PC-3 (cell line): Measurements from ENCODE around the gene LNX2. TPM values are rescaled to one million over a fixed set of nuclear protein-coding genes. Genes with fewer than 3 reads are reported as not detected.

ENCODE experiments used
- ATAC-seq: fragments of 200-7000 bp; cut with Tn5 transposase; 2 replicates; pipeline ENCODE4 v1.9.1; 2020; ENCODE audit warnings: mild to moderate bottlenecking, moderate library complexity
- BruUV-seq: library from RNA; stranded (reverse); fragments of 400-500 nt; replicated peaks from 2 replicates; lab custom pipeline; 2021; lab: Mats Ljungman, UMichigan
- CTCF ChIA-PET: fragments of 300-600 bp; sonication (Branson Sonifier 250); formaldehyde crosslinking; loops from one replicate; lab custom pipeline; 2022; ENCODE audit warnings: antibody characterized with exemption; lab: Charles Lee
- POLR2A ChIA-PET: fragments of 300-600 bp; sonication (Branson Sonifier 250); formaldehyde crosslinking; loops from one replicate; lab custom pipeline; 2022; ENCODE audit warnings: antibody characterized with exemption; ENCODE audit not compliant: unreplicated experiment; lab: Charles Lee
- DNase-seq: peaks from one replicate; pipeline ENCODE4 v3.0.0-alpha.2; 2015
- H2AFZ ChIP-seq: fragments of 300-600 bp; sonication (generic); 2 replicates; pipeline ENCODE4 v1.6.0; 2016; ENCODE audit warnings: antibody characterized with exemption, low read length
- H3F3A ChIP-seq: fragments of 300-600 bp; sonication (generic); one replicate; pipeline ENCODE4 v1.6.0; 2017; ENCODE audit warnings: antibody characterized with exemption, low read length, control low read depth, mild to moderate bottlenecking; ENCODE audit not compliant: unreplicated experiment
- H3K27ac ChIP-seq: fragments of 300-600 bp; sonication (generic); 2 replicates; pipeline ENCODE4 v1.5.1; 2016; ENCODE audit warnings: mild to moderate bottlenecking, low read length
- H3K27me3 ChIP-seq: fragments of 300-600 bp; sonication (generic); 2 replicates; pipeline ENCODE4 v1.6.1; 2016; ENCODE audit warnings: low read length, mixed read lengths
- H3K36me3 ChIP-seq: fragments of 300-600 bp; sonication (generic); 2 replicates; pipeline ENCODE4 v1.6.1; 2016; ENCODE audit warnings: low read depth, mixed run types, low read length, mixed read lengths
- H3K4me1 ChIP-seq: fragments of 300-600 bp; sonication (generic); 2 replicates; pipeline ENCODE4 v1.5.1; 2016; ENCODE audit warnings: low read length; ENCODE audit not compliant: insufficient read depth
- H3K4me2 ChIP-seq: fragments of 300-600 bp; sonication (generic); 2 replicates; pipeline ENCODE4 v1.6.0; 2016; ENCODE audit warnings: low read length
- H3K4me3 ChIP-seq: fragments of 300-600 bp; sonication (generic); 2 replicates; pipeline ENCODE4 v1.5.1; 2016; ENCODE audit warnings: mild to moderate bottlenecking, low read length, mixed read lengths
- H3K79me2 ChIP-seq: fragments of 300-600 bp; sonication (generic); 2 replicates; pipeline ENCODE4 v1.6.1; 2017; ENCODE audit warnings: low read length, mixed read lengths
- H3K9ac ChIP-seq: fragments of 300-600 bp; sonication (generic); 2 replicates; pipeline ENCODE4 v1.6.0; 2016; ENCODE audit warnings: mild to moderate bottlenecking, low read length
- H3K9me2 ChIP-seq: fragments of 300-600 bp; sonication (generic); replicated peaks from 2 replicates; pipeline ENCODE4 v1.6.1; 2016; ENCODE audit warnings: mixed run types, low read length, mixed read lengths
- H3K9me3 ChIP-seq: fragments of 300-600 bp; sonication (generic); 2 replicates; pipeline ENCODE4 v1.6.1; 2016; ENCODE audit warnings: low read length, mixed read lengths
- H4K20me1 ChIP-seq: fragments of 300-600 bp; sonication (generic); 2 replicates; pipeline ENCODE4 v1.6.1; 2016; ENCODE audit warnings: low read length, mixed read lengths
- CTCF ChIP-seq: fragments of 300-600 bp; sonication (generic); conservative IDR thresholded peaks from 2 replicates; pipeline ENCODE4 v1.5.1; 2017; ENCODE audit warnings: antibody characterized with exemption, low read depth, mild to moderate bottlenecking, low read length
- EZH2 ChIP-seq: fragments of 300-600 bp; sonication (generic); IDR thresholded peaks from one replicate; pipeline ENCODE4 v1.6.1; 2017; ENCODE audit warnings: antibody characterized with exemption, mild to moderate bottlenecking, low read length; ENCODE audit not compliant: unreplicated experiment
- EZH2phosphoT487 ChIP-seq: fragments of 300-600 bp; sonication (generic); IDR thresholded peaks from 2 replicates; pipeline ENCODE4 v1.6.1; 2018; ENCODE audit warnings: mild to moderate bottlenecking, antibody characterized with exemption, low read length, borderline replicate concordance
- intact Hi-C: fragments of 100-400 bp; cut with micrococcal nuclease; formaldehyde crosslinking; loops from 2 replicates; pipeline ENCODE4 v1.9.0; 2023
- total RNA-seq: library from RNA; depleted of rRNA; stranded (reverse); fragments of >200 nt; gene quantifications from 2 replicates; pipeline ENCODE4 v1.2.3, GENCODE V29; 2014

Gene LNX2
- total RNA-seq, 1 experiment from 2014 or later, result 6.0 TPM

DNA sequence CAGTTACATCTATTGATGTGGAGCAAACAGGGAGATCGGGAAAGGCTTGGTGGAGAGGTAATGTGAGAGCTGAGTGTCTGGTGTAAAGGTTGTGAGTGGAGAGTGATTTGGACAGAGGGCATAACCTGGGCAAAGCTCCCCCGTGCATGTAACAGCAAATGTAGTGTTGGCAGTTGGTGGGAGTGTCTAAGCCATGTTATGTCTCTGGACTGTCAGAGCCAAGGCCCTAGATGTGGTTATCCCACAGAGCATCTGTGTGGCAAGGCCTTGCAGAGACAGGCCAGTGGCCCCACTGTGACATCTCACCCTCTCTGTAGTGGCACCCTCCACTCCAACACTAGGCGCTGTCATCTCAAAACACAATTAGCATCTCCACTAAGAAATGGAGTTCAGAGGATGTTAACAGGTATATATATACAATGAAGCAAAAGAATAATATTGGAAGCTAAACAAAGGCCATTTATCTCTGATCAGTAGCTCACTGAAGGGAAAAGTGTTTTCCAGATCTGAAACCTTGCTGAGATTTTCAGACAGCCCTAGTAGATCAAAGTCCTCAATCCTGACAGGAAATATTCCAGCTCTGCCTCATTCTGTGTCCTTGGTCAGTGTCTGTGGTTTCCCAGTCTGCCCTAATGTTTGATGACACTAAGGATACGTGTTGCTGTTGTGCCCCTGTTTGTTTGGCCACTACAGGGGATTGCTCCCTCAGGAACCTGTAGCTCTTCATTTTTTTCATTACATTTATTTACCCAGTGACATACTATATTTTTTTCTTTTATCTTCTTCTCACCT, 21.6 kb upstream of the LNX2 start:
- no peak overlapping the region for H3K4me2 ChIP-seq
- no peak for ATAC-seq
- TF ChIP-seq EZH2phosphoT487 (no peak), CTCF (no peak), EZH2 (no peak)
- POLR2A ChIA-PET, result no interaction called here
- peaks cover 10% of the 10 kb centered on the region for H3K4me1 ChIP-seq
- intact Hi-C loops, result no loop called here
- H3K79me2 ChIP-seq, result 0 out of 2 replicates have a peak, but pooled peaks cover 20% of the 10 kb centered on the region
- no peak overlapping the region for H3K9ac ChIP-seq
- no peaks in the 10 kb centered on the region for H3K9me3 ChIP-seq
- no TSS peak for BruUV-seq
- H4K20me1 ChIP-seq, result no peaks in the 10 kb centered on the region
- H3K27me3 ChIP-seq, result no peaks in the 10 kb centered on the region
- no peaks in the 10 kb centered on the region for H3K9me2 ChIP-seq
- CTCF ChIA-PET, result no interaction called here
- H3K27ac ChIP-seq, result no peak overlapping the region
- no peak overlapping the region for H3K4me3 ChIP-seq
- H3K36me3 ChIP-seq, result no peaks in the 10 kb centered on the region
- no peak overlapping the region for H2AFZ ChIP-seq
- DNase-seq, result no peak
- no peaks in the 10 kb centered on the region for H3F3A ChIP-seq

DNA sequence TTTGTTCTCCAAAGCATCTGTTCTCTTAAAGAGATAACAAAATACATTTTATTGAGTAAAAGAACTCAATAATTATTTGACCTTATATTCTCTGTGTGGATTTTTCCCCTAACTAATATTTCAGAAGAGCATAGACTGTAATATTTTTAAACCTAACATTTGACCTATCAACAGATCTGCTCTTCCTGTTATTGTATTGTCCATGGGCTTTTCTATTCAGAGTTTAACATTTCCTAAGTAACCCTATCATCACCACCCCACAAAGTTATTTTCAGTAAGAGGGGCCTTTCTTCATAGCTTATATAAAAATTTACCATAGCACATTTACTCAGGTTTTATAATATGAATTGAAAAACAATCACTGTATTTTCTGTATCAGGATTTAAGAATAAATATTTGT, 18.9 kb upstream of the LNX2 start:
- no TSS peak for BruUV-seq
- ChIA-PET POLR2A (no interaction called here), CTCF (no interaction called here)
- H3K36me3 ChIP-seq, result no peaks in the 10 kb centered on the region
- TF ChIP-seq CTCF (no peak), EZH2phosphoT487 (no peak), EZH2 (no peak)
- H3K9ac ChIP-seq, result no peak overlapping the region
- H3K27me3 ChIP-seq, result no peaks in the 10 kb centered on the region
- no peaks in the 10 kb centered on the region for H3F3A ChIP-seq
- intact Hi-C loops, result no loop called here
- ATAC-seq (no peak), DNase-seq (no peak)
- H3K4me2 ChIP-seq, result no peak overlapping the region
- no peak overlapping the region for H2AFZ ChIP-seq
- H3K9me3 ChIP-seq, result no peaks in the 10 kb centered on the region
- H3K27ac ChIP-seq, result no peak overlapping the region
- 0 out of 2 replicates have a peak, but pooled peaks cover 20% of the 10 kb centered on the region for H3K79me2 ChIP-seq
- H3K4me3 ChIP-seq, result no peak overlapping the region
- peaks cover 7% of the 10 kb centered on the region for H3K4me1 ChIP-seq
- H4K20me1 ChIP-seq, result no peaks in the 10 kb centered on the region
- H3K9me2 ChIP-seq, result no peaks in the 10 kb centered on the region

GRCh38 chr13:27638521-27638920, 18.2 kb upstream of the LNX2 start:
- no peak for TF ChIP-seq EZH2
- no peak for TF ChIP-seq EZH2phosphoT487
- no peak for TF ChIP-seq CTCF
- ChIA-PET POLR2A (no interaction called here), CTCF (no interaction called here)
- no peaks in the 10 kb centered on the region for H3K9me3 ChIP-seq
- BruUV-seq, result no TSS peak
- H3K27ac ChIP-seq, result no peak overlapping the region
- H3K27me3 ChIP-seq, result no peaks in the 10 kb centered on the region
- H3K4me3 ChIP-seq, result no peak overlapping the region
- H2AFZ ChIP-seq, result no peak overlapping the region
- no peaks in the 10 kb centered on the region for H3F3A ChIP-seq
- no peak overlapping the region for H3K4me2 ChIP-seq
- intact Hi-C loops, result no loop called here
- no peak for ATAC-seq
- H3K9me2 ChIP-seq, result no peaks in the 10 kb centered on the region
- DNase-seq, result no peak
- H3K36me3 ChIP-seq, result no peaks in the 10 kb centered on the region
- H3K9ac ChIP-seq, result no peak overlapping the region
- peaks cover under 1% of the 10 kb centered on the region; the same call in 1 of the 2 replicates for H3K4me1 ChIP-seq
- H3K79me2 ChIP-seq, result 0 out of 2 replicates have a peak, but pooled peaks cover 14% of the 10 kb centered on the region
- H4K20me1 ChIP-seq, result no peaks in the 10 kb centered on the region
